GM18520 (cell line): Measurements from ENCODE around the gene SIRT2.

Source experiments
- ATAC-seq: cut with Tn5 transposase; IDR thresholded peaks from one replicate; pipeline ENCODE4 v1.9.1; 2021; ENCODE audit not compliant: unreplicated experiment

The SIRT2 gene

DNA sequence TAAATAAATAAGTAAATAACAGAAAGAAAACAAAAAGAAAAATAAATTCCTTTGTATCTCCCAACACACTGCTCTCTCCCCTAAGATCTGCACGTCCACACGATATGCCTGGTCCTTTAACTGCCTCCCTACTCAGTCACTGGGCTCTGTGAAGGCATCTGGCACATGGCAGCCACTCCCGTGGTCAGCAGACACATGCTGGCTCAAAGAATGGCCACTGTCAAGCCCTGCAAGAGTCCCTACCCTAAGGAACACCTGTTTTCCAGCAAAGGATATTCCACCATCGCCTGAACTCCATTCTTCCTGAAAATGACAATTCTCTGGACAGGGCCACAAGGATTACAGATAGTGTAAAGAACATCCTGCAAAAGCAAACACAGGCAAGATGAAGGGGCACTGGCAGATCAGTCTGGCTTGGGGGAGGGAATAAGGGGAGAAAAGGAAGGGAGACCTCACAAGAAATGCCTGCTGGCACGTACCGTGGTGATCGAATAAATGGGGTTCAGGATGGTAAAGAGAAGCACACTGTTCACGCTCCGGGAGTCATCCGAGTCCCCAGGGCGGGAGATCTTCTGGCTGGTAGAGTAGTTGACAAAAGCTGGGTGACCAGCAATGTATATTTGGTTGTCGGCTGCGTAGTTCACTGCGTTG, 53.9 kb downstream of the SIRT2 start:
- no peak for ATAC-seq

- ATAC-seq: no peak
Observed at GRCh38 chr19:38844093-38844686, 55.2 kb downstream of the SIRT2 start.

DNA sequence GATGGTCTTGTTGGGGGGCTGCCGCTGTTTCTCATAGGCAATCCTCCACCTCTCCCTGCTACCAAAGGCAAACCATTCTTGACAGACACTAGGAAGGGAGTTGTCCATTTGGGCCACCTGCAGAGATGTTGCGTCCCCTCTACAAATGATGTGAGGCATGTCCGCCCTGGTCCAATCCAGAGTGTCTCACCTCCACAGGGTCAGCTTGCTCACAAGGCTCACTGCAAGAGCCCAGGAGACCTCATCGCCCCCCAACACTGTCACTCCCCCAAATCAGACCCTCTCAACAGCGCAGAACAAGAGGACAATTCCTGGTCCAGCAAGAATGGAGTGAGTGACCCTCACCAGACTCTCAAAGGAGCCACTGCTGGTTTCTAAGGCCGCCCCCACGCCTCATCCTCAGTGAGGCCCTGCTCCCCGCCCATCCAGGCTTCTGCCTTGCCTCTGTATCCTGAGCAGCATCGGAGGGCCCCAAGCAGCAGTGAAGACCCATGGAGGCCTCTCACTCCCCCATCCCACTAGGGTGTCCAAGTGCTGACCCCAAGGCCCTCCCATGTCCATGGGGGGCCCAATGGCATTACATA, 56.2 kb downstream of the SIRT2 start:
- no peak for ATAC-seq

- ATAC-seq: no peak
Observed at GRCh38 chr19:38842439-38843174, 56.8 kb downstream of the SIRT2 start.

- ATAC-seq: no peak
Observed at GRCh38 chr19:38841787-38842438, 57.5 kb downstream of the SIRT2 start.

GRCh38 chr19:38841180-38841766, 58.1 kb downstream of the SIRT2 start:
- ATAC-seq: no peak

- no peak for ATAC-seq
Observed at GRCh38 chr19:38840583-38840968, 58.8 kb downstream of the SIRT2 start.

GRCh38 chr19:38839816-38840582, 59.4 kb downstream of the SIRT2 start:
- ATAC-seq: no peak

DNA sequence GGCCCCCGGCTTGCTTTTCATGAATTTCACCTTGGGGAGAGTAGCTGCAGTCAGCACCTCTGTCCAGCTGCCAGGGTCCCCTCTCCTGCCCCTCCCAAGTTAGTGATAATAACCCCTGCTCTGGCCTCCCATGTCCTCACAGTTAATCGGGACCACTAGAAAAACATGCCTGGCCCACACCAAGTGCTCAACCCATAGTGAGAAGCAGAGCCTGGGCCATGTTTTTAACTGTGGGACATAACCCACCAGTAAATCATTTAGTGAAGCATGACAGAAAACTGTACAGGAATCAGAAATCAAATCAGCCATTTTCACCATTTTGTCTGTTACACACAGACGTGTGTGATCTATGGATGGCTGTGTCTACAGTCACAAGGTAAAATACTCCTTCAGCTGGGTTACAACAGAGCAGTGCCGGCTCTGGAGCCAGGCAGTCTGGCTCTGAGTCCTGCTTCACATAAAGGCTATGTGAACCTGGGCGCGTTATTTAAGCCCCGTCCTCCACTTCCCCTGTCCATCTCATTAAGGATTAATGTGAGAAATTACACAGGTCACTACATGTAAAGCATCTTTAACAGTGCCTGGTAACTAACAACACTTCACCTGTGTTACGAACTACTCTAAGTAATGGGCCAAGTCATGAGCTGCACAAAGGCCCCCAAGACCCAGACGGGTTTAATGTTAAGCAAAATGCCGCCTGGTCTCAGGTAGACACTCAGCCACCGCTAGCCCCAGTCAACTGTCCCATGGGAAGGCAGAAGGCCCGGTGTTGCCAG, 60.2 kb downstream of the SIRT2 start:
- ATAC-seq: no peak

GRCh38 chr19:38838208-38838985, 61.0 kb downstream of the SIRT2 start:
- ATAC-seq: no peak

GRCh38 chr19:38837656-38838121, 61.7 kb downstream of the SIRT2 start:
- no peak for ATAC-seq

- ATAC-seq: no peak
Observed at GRCh38 chr19:38836983-38837626, 62.3 kb downstream of the SIRT2 start.

GRCh38 chr19:38836159-38836982, 63.0 kb downstream of the SIRT2 start:
- ATAC-seq: no peak

- ATAC-seq: no peak
Observed at GRCh38 chr19:38834590-38834989, 64.8 kb downstream of the SIRT2 start.

- ATAC-seq: no peak
Observed at GRCh38 chr19:38834104-38834490, 65.3 kb downstream of the SIRT2 start.

- no peak for ATAC-seq
Observed at GRCh38 chr19:38833092-38833425, 66.4 kb downstream of the SIRT2 start.

DNA sequence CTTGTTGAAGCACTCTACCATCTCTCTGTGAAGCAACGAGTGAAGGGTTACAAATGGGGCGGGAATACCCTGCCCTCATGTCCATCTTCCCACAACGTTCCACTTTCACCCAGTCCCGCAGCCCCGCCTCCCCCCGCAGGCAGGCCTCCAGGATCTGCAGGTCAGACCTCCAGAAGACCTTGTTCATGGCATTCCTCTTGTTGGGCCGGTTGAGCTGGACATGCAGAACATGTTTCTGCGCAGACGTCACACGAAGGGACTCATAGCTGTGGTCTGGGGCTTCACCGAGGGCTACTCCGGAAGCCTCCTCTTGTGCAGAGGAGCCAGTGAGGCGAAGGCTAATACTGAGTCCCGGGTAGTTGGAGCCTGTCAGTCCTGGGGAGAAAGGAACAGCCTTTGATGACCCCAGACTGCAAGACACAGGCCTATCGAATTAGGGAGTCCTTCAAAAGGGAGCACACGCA, 68.2 kb downstream of the SIRT2 start:
- peak; percentile 31 for ATAC-seq
